ENCODE results near the gene XRCC1.

The XRCC1 gene

DNA sequence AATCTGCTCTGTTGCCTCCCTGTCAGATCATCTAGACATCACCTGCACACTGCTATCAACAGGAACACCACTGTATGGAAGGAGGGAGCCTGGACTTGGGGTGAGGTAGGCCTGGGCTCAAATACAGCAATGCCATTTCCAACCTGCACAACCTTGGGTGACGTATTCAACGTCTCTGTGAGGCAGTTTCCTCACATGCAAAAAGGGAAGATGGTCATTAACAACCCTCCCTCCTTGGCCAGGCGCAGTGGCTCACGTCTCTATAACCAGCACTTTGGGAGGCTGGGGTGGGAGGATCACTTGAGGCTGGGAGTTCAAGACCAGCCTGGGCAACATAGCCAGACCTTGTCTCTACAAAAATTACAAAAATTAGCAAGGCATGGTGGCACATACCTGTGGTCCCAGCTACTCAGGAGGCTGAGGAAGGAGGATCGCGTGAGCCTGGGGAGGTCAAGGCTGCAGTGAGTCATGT is 13.1 kb downstream of the XRCC1 start:
- Histone ChIP-seq H3K9ac (ENCODE audit: low read depth, low read length) (peak overlapping the region; percentile 34), H3K27ac (ENCODE audit: low read length) (peak overlapping the region; percentile 81), H2AFZ (ENCODE audit: low read depth, low read length) (no peak overlapping the region), H3K4me1 (ENCODE audit: insufficient read depth, low read length) (peaks cover 28% of the 10 kb centered on the region), H3K9me3 (ENCODE audit: insufficient read depth, low read length, severe bottlenecking) (no peaks in the 10 kb centered on the region), H3K4me3 (ENCODE audit: low read depth in 1 of 2, low read length in 2 of 2) (0 out of 4 replicates have a peak overlapping the region, but pooled peaks of 1 of the 2 experiments have one; percentile 16), H3K79me2 (ENCODE audit: insufficient read depth, low read length) (peaks cover 33% of the 10 kb centered on the region), H4K20me1 (ENCODE audit: insufficient read depth, low read length) (peaks cover 23% of the 10 kb centered on the region), H3K36me3 (ENCODE audit: insufficient read depth, low read length) (peaks cover 33% of the 10 kb centered on the region), H3K27me3 (ENCODE audit: insufficient read depth, low read length, poor library complexity) (no peaks in the 10 kb centered on the region), H3K4me2 (ENCODE audit: insufficient read depth, low read length) (peak overlapping the region; percentile 51)
- no peak for ATAC-seq (ENCODE audit: insufficient read depth, low read depth)
- TF ChIP-seq EZH2 (IDR thresholded peaks at IDR 0.05; ENCODE audit: borderline replicate concordance, low read depth, low read length, severe bottlenecking) = no peak
- TF ChIP-seq, protein P1, sequence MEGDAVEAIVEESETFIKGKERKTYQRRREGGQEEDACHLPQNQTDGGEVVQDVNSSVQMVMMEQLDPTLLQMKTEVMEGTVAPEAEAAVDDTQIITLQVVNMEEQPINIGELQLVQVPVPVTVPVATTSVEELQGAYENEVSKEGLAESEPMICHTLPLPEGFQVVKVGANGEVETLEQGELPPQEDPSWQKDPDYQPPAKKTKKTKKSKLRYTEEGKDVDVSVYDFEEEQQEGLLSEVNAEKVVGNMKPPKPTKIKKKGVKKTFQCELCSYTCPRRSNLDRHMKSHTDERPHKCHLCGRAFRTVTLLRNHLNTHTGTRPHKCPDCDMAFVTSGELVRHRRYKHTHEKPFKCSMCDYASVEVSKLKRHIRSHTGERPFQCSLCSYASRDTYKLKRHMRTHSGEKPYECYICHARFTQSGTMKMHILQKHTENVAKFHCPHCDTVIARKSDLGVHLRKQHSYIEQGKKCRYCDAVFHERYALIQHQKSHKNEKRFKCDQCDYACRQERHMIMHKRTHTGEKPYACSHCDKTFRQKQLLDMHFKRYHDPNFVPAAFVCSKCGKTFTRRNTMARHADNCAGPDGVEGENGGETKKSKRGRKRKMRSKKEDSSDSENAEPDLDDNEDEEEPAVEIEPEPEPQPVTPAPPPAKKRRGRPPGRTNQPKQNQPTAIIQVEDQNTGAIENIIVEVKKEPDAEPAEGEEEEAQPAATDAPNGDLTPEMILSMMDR (IDR thresholded peaks at IDR 0.05; ENCODE audit: borderline replicate concordance, extremely low read depth, low read length, poor library complexity, severe bottlenecking) = no peak
- DNase-seq = no peak

- TF ChIP-seq, protein P1 (IDR thresholded peaks at IDR 0.05; ENCODE audit: borderline replicate concordance, extremely low read depth, low read length, poor library complexity, severe bottlenecking) = no peak
- TF ChIP-seq EZH2 (IDR thresholded peaks at IDR 0.05; ENCODE audit: borderline replicate concordance, low read depth, low read length, severe bottlenecking) = no peak
- Histone ChIP-seq H4K20me1 (ENCODE audit: insufficient read depth, low read length) (peaks cover 23% of the 10 kb centered on the region), H3K27ac (ENCODE audit: low read length) (peak overlapping the region; percentile 81), H3K36me3 (ENCODE audit: insufficient read depth, low read length) (peaks cover 34% of the 10 kb centered on the region), H3K4me2 (ENCODE audit: insufficient read depth, low read length) (no peak overlapping the region), H3K27me3 (ENCODE audit: insufficient read depth, low read length, poor library complexity) (no peaks in the 10 kb centered on the region), H3K4me3 (ENCODE audit: low read depth in 1 of 2, low read length in 2 of 2) (no peak overlapping the region), H3K9ac (ENCODE audit: low read depth, low read length) (no peak overlapping the region), H3K4me1 (ENCODE audit: insufficient read depth, low read length) (peaks cover 28% of the 10 kb centered on the region), H3K9me3 (ENCODE audit: insufficient read depth, low read length, severe bottlenecking) (no peaks in the 10 kb centered on the region), H3K79me2 (ENCODE audit: insufficient read depth, low read length) (peaks cover 30% of the 10 kb centered on the region), H2AFZ (ENCODE audit: low read depth, low read length) (no peak overlapping the region)
- DNase-seq (no peak), ATAC-seq (ENCODE audit: insufficient read depth, low read depth) (no peak)
These were observed 14.0 kb downstream of the XRCC1 start for GRCh38 chr19:43561139-43561970.

DNA sequence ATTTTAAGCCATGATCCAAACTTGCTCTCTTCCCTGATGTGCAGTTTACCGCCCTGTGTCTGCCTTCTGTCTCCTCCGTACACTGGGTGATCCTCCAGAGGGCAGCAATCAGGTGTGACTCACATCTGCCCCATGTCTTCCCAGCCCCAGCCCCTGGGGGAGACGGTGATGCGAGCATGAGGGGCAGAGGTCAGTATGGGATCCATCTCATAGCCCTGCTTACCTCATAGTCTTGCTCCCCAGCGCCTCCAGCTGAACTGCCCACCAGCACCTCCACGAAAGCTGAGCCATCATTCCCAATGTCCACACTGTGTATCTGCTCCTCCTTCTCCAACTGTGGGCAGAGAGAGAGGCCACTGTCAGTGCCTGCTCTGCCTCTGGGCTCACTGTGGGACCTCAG is 14.6 kb downstream of the XRCC1 start:
- no peak overlapping the region for H2AFZ ChIP-seq (ENCODE audit: low read depth, low read length)
- H3K4me1 ChIP-seq (ENCODE audit: insufficient read depth, low read length) = peaks cover 28% of the 10 kb centered on the region
- H3K79me2 ChIP-seq (ENCODE audit: insufficient read depth, low read length) = peaks cover 30% of the 10 kb centered on the region
- H3K27ac ChIP-seq (ENCODE audit: low read length) = no peak overlapping the region
- H3K27me3 ChIP-seq (ENCODE audit: insufficient read depth, low read length, poor library complexity) = no peaks in the 10 kb centered on the region
- H3K9me3 ChIP-seq (ENCODE audit: insufficient read depth, low read length, severe bottlenecking) = no peaks in the 10 kb centered on the region
- no peak overlapping the region for H3K4me3 ChIP-seq (ENCODE audit: low read depth in 1 of 2, low read length in 2 of 2)
- no peak overlapping the region for H3K4me2 ChIP-seq (ENCODE audit: insufficient read depth, low read length)
- H3K36me3 ChIP-seq (ENCODE audit: insufficient read depth, low read length) = peaks cover 40% of the 10 kb centered on the region
- DNase-seq (no peak), ATAC-seq (ENCODE audit: insufficient read depth, low read depth) (no peak)
- TF ChIP-seq EZH2 (IDR thresholded peaks at IDR 0.05; ENCODE audit: borderline replicate concordance, low read depth, low read length, severe bottlenecking) = no peak
- TF ChIP-seq, protein P1 (IDR thresholded peaks at IDR 0.05; ENCODE audit: borderline replicate concordance, extremely low read depth, low read length, poor library complexity, severe bottlenecking) = no peak
- peaks cover 23% of the 10 kb centered on the region for H4K20me1 ChIP-seq (ENCODE audit: insufficient read depth, low read length)
- no peak overlapping the region for H3K9ac ChIP-seq (ENCODE audit: low read depth, low read length)
